Common myeloid progenitor, CD34-positive (primary cell): ENCODE results near the gene RAC2.

ENCODE experiments used
- CTCF ChIA-PET: fragments of 350-600 bp; sonication (Branson Sonifier 250); formaldehyde crosslinking; loops from one replicate; lab custom pipeline; 2021; ENCODE audit warnings: antibody characterized with exemption; lab: Charles Lee
- POLR2A ChIA-PET: fragments of 350-600 bp; sonication (Branson Sonifier 250); formaldehyde crosslinking; loops from one replicate; lab custom pipeline; 2021; ENCODE audit warnings: antibody characterized with exemption; lab: Charles Lee
- DNase-seq, 3 donors: peaks; one replicate each; pipeline versions ENCODE4 v3.0.0 to v3.0.0-alpha.2; 2013
- H3K27ac ChIP-seq, 2 experiments: 1 replicate in 1 of 2; 2 replicates in 1 of 2; pipeline ENCODE4 v1.7.0; 2013; ENCODE audit warnings: inconsistent platforms in 2 of 2, low read length in 2 of 2, mild to moderate bottlenecking in 2 of 2, low read depth in 1 of 2, moderate library complexity in 1 of 2; ENCODE audit not compliant: severe bottlenecking in 2 of 2, insufficient read depth in 1 of 2, poor library complexity in 1 of 2
- H3K27me3 ChIP-seq, 5 experiments: replicated peaks in 2 of 5; 1 replicate in 3 of 5; 2 replicates in 2 of 5; pipeline versions ENCODE4 v1.6.1 to v1.7.0; 2013; ENCODE audit warnings: low read length in 4 of 5, mild to moderate bottlenecking in 2 of 5, moderate library complexity in 2 of 5, inconsistent platforms in 1 of 5; ENCODE audit not compliant: insufficient read depth in 5 of 5, control insufficient read depth in 4 of 5
- H3K36me3 ChIP-seq, 4 experiments: 1 replicate in 2 of 4; 2 replicates in 2 of 4; pipeline versions ENCODE4 v1.6.1 to v1.7.0; 2013; ENCODE audit warnings: low read length in 3 of 4, control low read depth in 1 of 4, mild to moderate bottlenecking in 1 of 4; ENCODE audit not compliant: control insufficient read depth in 4 of 4, insufficient read depth in 4 of 4
- H3K4me1 ChIP-seq, 4 experiments: 1 replicate in 3 of 4; 2 replicates in 1 of 4; pipeline versions ENCODE4 v1.6.1 to v1.7.1; 2013; ENCODE audit warnings: low read length in 3 of 4, mild to moderate bottlenecking in 3 of 4, control low read depth in 1 of 4, inconsistent platforms in 1 of 4, moderate library complexity in 1 of 4; ENCODE audit not compliant: control insufficient read depth in 4 of 4, insufficient read depth in 4 of 4; ENCODE audit errors: control extremely low read depth in 1 of 4
- H3K4me3 ChIP-seq, 7 experiments: 1 replicate in 4 of 7; 2 replicates in 3 of 7; pipeline versions ENCODE4 v1.5.1 to v1.7.0; 2013; ENCODE audit warnings: mild to moderate bottlenecking in 7 of 7, low read length in 6 of 7, moderate library complexity in 6 of 7, inconsistent platforms in 2 of 7, low read depth in 2 of 7, control low read depth in 1 of 7; ENCODE audit not compliant: insufficient read depth in 4 of 7, control insufficient read depth in 1 of 7; ENCODE audit errors: extremely low read depth in 1 of 7
- H3K9me3 ChIP-seq, 5 experiments: 1 replicate in 4 of 5; 2 replicates in 1 of 5; pipeline versions ENCODE4 v1.6.1 to v1.7.1; 2013; ENCODE audit warnings: low read length in 4 of 5, mild to moderate bottlenecking in 2 of 5, inconsistent platforms in 1 of 5, low read depth in 1 of 5, moderate library complexity in 1 of 5; ENCODE audit not compliant: control insufficient read depth in 4 of 5, insufficient read depth in 2 of 5; ENCODE audit errors: control extremely low read depth in 1 of 5
- WGBS: methylation state at CpG from one replicate; pipeline ENCODE4 v1.1.5; 2013; ENCODE audit not compliant: insufficient coverage; 5-methylcytosine and 5-hydroxymethylcytosine counted together

The RAC2 gene

DNA sequence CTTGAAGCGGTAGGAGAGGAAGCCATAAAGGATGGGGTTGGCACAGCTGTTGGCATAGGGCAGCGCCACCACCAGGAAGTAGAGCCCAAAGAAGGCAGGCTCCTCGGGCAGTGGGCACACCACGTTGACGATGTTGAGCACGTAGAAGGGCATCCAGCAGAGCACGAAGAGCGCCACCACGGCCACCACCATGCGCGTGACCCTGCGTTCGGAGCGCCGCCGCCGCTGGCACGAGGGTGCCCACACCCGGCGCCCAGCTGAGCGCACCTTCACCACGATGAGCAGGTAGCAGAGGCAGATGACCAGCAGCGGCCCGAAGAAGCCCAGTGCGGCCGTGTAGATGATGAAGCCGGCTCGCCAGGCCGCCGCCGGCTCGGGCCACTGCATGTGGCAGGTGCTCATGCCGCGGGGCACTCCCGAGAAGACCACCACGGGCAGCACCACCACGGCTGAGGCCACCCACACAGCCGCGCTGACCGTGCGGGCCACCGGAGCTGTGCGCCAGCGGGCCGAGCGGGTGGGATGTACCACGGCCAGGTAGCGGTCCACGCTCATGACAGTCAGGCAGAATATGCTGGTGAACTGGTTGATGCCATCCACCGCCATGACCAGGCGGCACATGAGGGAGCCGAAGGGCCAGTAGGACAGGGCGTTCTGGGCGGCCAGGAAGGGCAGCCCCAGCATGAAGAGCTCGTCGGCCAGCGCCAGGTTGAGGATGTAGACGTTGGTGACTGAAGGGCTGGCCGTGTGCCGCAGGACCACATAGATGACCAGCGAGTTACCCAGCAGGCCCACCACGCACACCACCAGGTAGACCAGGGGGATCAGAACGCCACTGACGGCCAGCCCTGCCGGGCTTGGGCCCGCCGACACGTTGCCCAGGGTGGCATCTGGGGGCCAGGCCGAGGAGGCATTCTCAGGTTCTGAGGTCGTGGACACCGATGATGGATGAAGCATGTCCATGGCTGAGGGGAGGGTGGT, 36.9 kb downstream of the RAC2 start:
- Histone ChIP-seq H3K4me3 (no peak overlapping the region), H3K27ac (no peak overlapping the region), H3K27me3 (no peaks in the 10 kb centered on the region), H3K9me3 (no peaks in the 10 kb centered on the region), H3K36me3 (no peaks in the 10 kb centered on the region), H3K4me1 (peaks cover 0 to 1% (median under 1%) of the 10 kb centered on the region in 4 experiments)
- DNase-seq = no peak
- WGBS = 92% methylated on average over 61 of the region's 71 CpGs
- CTCF ChIA-PET = interaction anchor here (0.6 to 2.5 kb wide), 4 partner anchors 8 to 125 kb away, joined by 3 to 8 read pairs (median 6); no protein-coding TSS in a partner anchor
- POLR2A ChIA-PET = no interaction called here

DNA sequence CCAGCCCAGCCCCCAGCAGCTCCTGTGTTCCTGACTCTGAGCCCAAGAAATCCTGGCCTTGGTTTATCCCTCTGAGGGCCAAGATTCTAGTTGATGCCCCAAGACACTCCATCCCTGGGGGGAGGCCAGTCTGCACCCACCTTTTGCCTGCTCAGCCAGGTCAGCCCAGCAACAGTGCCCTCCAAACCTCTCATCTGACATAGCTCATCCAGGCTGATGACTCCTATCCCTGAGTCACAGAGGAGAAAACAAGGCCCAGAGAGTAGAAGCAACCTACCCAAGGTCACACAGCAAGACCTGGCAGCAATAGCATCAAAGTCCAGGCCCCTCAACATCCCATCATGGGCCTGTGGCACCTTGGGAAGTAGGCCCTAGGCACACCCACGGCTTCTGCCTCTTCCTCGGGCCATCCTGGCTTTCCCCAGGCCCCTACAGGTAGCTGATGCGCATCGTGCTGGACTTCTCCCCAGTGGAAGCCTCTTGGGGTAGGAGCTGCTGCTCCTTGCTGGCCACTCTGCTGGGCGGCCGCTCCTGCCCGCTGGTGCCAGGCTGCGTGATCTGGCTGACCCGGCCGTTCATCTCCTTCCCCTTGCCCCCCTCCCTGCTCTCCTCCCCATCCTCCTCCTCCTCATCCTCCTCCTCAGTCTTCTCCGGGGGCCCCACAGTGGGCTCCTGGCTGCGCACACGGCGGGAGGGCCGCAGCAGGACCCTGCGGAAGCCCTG, 37.8 kb downstream of the RAC2 start:
- H3K36me3 ChIP-seq = no peaks in the 10 kb centered on the region
- peaks cover 0 to 5% (median under 1%) of the 10 kb centered on the region in 4 experiments for H3K4me1 ChIP-seq
- H3K9me3 ChIP-seq = no peaks in the 10 kb centered on the region
- no peaks in the 10 kb centered on the region for H3K27me3 ChIP-seq
- no peak overlapping the region for H3K27ac ChIP-seq
- 92% methylated on average over 5 of the region's 16 CpGs for WGBS
- no peak overlapping the region for H3K4me3 ChIP-seq
- POLR2A ChIA-PET = no interaction called here
- CTCF ChIA-PET = interaction anchor here (0.6 to 2.5 kb wide), 8 partner anchors 8 to 126 kb away, joined by 3 to 8 read pairs (median 3); no protein-coding TSS in a partner anchor
- no peak for DNase-seq

DNA sequence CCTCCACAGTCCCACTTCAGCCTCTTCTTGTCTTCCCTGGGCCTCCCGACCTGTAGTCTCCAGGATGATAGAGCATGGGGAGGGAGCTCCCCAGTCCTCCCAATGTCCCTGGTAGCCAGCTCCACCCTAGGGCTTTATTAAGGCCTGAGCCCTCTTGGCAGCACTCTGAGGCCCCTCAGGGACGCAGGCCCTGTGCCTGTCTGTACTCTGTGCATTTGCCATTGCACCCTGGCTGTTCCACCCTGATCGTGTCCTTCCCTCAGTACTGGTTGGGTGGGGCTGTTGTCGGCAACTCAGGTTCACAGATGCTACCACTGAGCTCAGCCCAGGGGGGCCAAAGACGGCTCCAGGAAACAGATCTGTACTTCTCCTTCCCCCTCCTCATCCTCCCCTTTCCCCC, 39.0 kb downstream of the RAC2 start:
- DNase-seq = no peak
- Histone ChIP-seq H3K4me1 (peaks cover 0 to 8% (median 1%) of the 10 kb centered on the region in 4 experiments), H3K9me3 (no peaks in the 10 kb centered on the region), H3K4me3 (no peak overlapping the region), H3K27me3 (no peaks in the 10 kb centered on the region), H3K27ac (no peak overlapping the region), H3K36me3 (no peaks in the 10 kb centered on the region)
- WGBS = 93% methylated on average over 5 of the region's 5 CpGs
- CTCF ChIA-PET = interaction anchor here (0.9 to 2.5 kb wide), 5 partner anchors 10 to 42 kb away, joined by 3 to 8 read pairs (median 3); no protein-coding TSS in a partner anchor
- POLR2A ChIA-PET = no interaction called here

DNA sequence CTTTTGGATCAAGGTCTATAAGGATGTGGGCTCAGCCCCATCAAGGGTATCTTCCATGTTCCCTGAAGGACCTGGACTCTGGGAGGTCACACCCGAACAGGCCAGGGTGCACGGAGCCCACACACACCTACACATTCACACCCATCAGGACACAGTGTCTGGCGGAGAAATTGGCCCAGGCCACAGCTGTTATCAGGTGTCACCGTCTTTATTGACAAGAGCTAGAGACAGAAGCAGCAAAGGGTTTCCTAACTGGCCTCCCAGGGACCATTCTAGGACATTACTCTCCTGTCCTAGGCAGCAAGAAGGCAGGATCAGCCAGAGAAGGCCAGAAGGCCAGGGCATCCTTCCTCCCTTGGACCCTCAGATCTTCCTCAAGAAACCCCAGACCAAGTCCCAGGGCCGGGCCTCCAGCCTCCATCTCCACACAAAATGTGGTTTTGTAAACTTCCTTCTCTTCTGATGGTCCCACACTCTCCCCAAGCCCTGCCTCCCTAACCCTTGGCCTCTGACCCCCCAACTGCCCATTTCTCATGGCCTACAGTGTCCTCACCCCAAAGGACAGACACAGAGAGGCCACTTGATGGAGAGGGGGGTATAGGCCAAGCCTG, 39.9 kb downstream of the RAC2 start:
- DNase-seq = no peak
- Histone ChIP-seq H3K27me3 (no peaks in the 10 kb centered on the region), H3K27ac (no peak overlapping the region), H3K36me3 (no peaks in the 10 kb centered on the region), H3K4me1 (peaks cover 0 to 13% (median 7%) of the 10 kb centered on the region in 4 experiments), H3K4me3 (no peak overlapping the region), H3K9me3 (no peaks in the 10 kb centered on the region)
- WGBS = 88% methylated on average over 5 of the region's 5 CpGs
- ChIA-PET CTCF (no interaction called here), POLR2A (no interaction called here)

DNA sequence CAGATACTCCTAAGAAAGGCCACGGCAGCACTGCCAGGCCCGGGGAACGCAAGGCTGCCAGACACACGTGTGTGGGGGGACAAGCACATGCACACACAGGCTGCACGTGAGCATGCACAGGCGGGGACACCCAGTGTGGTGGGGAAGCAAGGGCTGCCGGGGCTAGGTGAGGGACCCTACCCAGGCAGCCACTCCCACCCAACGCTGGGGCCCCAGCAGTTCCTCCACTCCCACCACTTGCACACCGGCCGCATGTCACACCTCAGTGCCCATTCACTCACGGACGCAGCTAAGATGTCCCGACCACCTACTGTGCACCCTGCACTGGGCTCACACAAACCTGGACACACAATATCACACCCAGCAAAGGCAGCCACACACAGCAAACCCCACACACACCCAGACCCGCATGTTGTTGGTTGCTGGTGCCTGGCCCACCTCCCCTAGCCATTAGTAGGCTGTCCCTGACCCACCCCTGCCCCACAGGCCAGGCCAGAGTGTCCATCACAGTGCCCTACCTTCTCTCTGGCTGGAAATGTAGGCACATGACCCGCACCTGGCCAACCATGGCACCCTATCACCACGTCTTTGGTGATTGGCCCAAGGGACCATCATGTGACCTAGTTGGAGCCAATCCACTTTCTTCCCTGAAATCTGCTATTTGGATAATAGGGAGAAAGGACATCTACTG, 40.6 kb downstream of the RAC2 start:
- H3K4me3 ChIP-seq = no peak overlapping the region
- 91% methylated on average over 15 of the region's 16 CpGs for WGBS
- no peaks in the 10 kb centered on the region for H3K27me3 ChIP-seq
- ChIA-PET CTCF (no interaction called here), POLR2A (no interaction called here)
- no peaks in the 10 kb centered on the region for H3K36me3 ChIP-seq
- no peak overlapping the region for H3K27ac ChIP-seq
- no peak for DNase-seq
- no peaks in the 10 kb centered on the region for H3K9me3 ChIP-seq
- peaks cover 0 to 18% (median 12%) of the 10 kb centered on the region in 4 experiments for H3K4me1 ChIP-seq

DNA sequence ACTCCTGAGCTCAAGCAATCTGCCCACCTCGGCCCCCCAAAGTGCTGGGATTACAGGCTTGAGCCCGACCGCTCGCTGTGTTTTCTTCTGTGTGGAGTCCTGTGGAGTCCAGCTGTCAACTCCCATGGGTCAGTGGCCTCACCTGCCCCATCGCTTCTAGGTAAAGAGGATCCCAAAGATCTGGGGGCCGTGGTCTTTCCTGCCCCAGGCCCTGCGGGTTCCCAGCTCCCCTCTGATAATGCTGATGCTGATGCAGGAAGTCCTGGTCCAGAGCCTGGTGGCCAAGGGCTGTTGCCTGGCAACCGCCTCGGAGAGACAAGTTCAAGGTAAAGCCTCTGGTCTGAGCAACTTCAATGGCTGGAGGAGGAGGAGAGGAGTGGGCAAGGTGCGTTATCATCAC, 41.4 kb downstream of the RAC2 start:
- WGBS = 98% methylated on average over 7 of the region's 10 CpGs
- Histone ChIP-seq H3K27me3 (no peaks in the 10 kb centered on the region), H3K4me1 (peaks cover 3 to 25% (median 19%) of the 10 kb centered on the region in 4 experiments), H3K36me3 (no peaks in the 10 kb centered on the region), H3K4me3 (no peak overlapping the region), H3K27ac (no peak overlapping the region), H3K9me3 (no peaks in the 10 kb centered on the region)
- POLR2A ChIA-PET = no interaction called here
- CTCF ChIA-PET = interaction anchor here (0.9 to 2.1 kb wide), 4 partner anchors 14 to 126 kb away, joined by 3 to 4 read pairs (median 3); no protein-coding TSS in a partner anchor
- no peak for DNase-seq
